ENCODE measurements around the gene NLK. TPM values are rescaled to one million over a fixed set of nuclear protein-coding genes. Genes with fewer than 3 reads are reported as not detected.
A peak's percentile ranks its signal among the peaks of the same experiment; 100 is the strongest.

Gene NLK
- total and polyA plus RNA-seq, 2 of the 13 experiments (the other 11 are each of a cell fraction or from before 2014, with no cell fraction given): 13.4 to 14.6 TPM

GRCh38 chr17:27993161-27993695, 49.2 kb upstream of the NLK start:
- H3K27ac ChIP-seq (ENCODE audit: extremely low read length, insufficient read depth, low read length): no peak overlapping the region
- H3K4me1 ChIP-seq (ENCODE audit: insufficient read depth, low read length): no peaks in the 10 kb centered on the region
- no peak for TF ChIP-seq RARA (CRISPR knock-in tag; IDR thresholded peaks at IDR 0.05)
- peak; percentile 26; the same call in 1 of the 2 replicates for TF ChIP-seq ATF7 (IDR thresholded peaks at IDR 0.05)
- no peak for TF ChIP-seq ATF7 (CRISPR knock-in tag; IDR thresholded peaks at IDR 0.05)
- no peak for TF ChIP-seq ONECUT2 (CRISPR knock-in tag; IDR thresholded peaks at IDR 0.05)
- H3K9me3 ChIP-seq (ENCODE audit: low read length): no peaks in the 10 kb centered on the region
- CTCF ChIA-PET (ENCODE audit: low intra/inter-chr PET ratio, low total read pairs): no interaction called here
- intact Hi-C loops (cut with micrococcal nuclease; ENCODE audit: unreplicated experiment) (no loop called here), in situ Hi-C loops (cut with HindIII; ENCODE audit: extremely low pct_ligation_motif_present, low pct_unique_long_range_greater_than_20kb) (no loop called here)
- no peak overlapping the region for H3K4me3 ChIP-seq (replicated peaks in 1 of 3; ENCODE audit: insufficient read depth in 1 of 3, low read depth in 2 of 3, low read length in 3 of 3)
- no TSS peak for BruUV-seq (replicated peaks)
- H2AFZ ChIP-seq (ENCODE audit: low read length): no peak overlapping the region
- H3K27me3 ChIP-seq (ENCODE audit: control insufficient read depth in 1 of 2, insufficient read depth in 2 of 2, low read length in 2 of 2): no peaks in the 10 kb centered on the region
- H3K4me2 ChIP-seq (ENCODE audit: low read depth, low read length): no peak overlapping the region
- POLR2A ChIA-PET: no interaction called here
- FAIRE-seq (no peak), ATAC-seq (no peak), DNase-seq (ENCODE audit: low spot score) (no peak)
- H3K9ac ChIP-seq (ENCODE audit: insufficient read depth, low read depth, low read length): no peak overlapping the region
- 22% methylated on average over 3 of the region's 3 CpGs for WGBS (ENCODE audit: low lambda C conversion rate)
- no peaks in the 10 kb centered on the region for H4K20me1 ChIP-seq (ENCODE audit: insufficient read depth, low read length)
- H3K36me3 ChIP-seq (replicated peaks in 1 of 2; ENCODE audit: control insufficient read depth in 1 of 2, insufficient read depth in 2 of 2, low read length in 2 of 2): no peaks in the 10 kb centered on the region
- no peaks in the 10 kb centered on the region for H3K79me2 ChIP-seq (ENCODE audit: insufficient read depth, low read length)

- TF ChIP-seq ZNF776 (CRISPR knock-in tag; IDR thresholded peaks at IDR 0.05) (no peak), ESRRA (CRISPR knock-in tag; IDR thresholded peaks at IDR 0.05; ENCODE audit: low read depth) (no peak), ARID2 (CRISPR knock-in tag; IDR thresholded peaks at IDR 0.05; ENCODE audit: borderline replicate concordance) (no peak), TOE1 (CRISPR knock-in tag; IDR thresholded peaks at IDR 0.05) (no peak), HNRNPH1 (optimal IDR thresholded peaks at IDR 0.05; ENCODE audit: low read depth, low read length) (no peak), ZBED4 (CRISPR knock-in tag; IDR thresholded peaks at IDR 0.05; ENCODE audit: borderline replicate concordance) (no peak), TFDP1 (CRISPR knock-in tag; IDR thresholded peaks at IDR 0.05; ENCODE audit: borderline replicate concordance) (no peak)
- H4K20me1 ChIP-seq (ENCODE audit: insufficient read depth, low read length): no peaks in the 10 kb centered on the region
- no peaks in the 10 kb centered on the region for H3K4me1 ChIP-seq (ENCODE audit: insufficient read depth, low read length)
- H3K27me3 ChIP-seq (ENCODE audit: control insufficient read depth in 1 of 2, insufficient read depth in 2 of 2, low read length in 2 of 2): no peaks in the 10 kb centered on the region
- H3K4me2 ChIP-seq (ENCODE audit: low read depth, low read length): no peak overlapping the region
- H2AFZ ChIP-seq (ENCODE audit: low read length): no peak overlapping the region
- POLR2A ChIA-PET: no interaction called here
- H3K79me2 ChIP-seq (ENCODE audit: insufficient read depth, low read length): no peaks in the 10 kb centered on the region
- ATAC-seq (no peak), DNase-seq (ENCODE audit: low spot score) (no peak), FAIRE-seq (no peak)
- H3K9me3 ChIP-seq (ENCODE audit: low read length): no peaks in the 10 kb centered on the region
- WGBS (ENCODE audit: low lambda C conversion rate): 53% methylated on average over 7 of the region's 7 CpGs
- H3K4me3 ChIP-seq (replicated peaks in 1 of 3; ENCODE audit: insufficient read depth in 1 of 3, low read depth in 2 of 3, low read length in 3 of 3): no peak overlapping the region
- H3K36me3 ChIP-seq (replicated peaks in 1 of 2; ENCODE audit: control insufficient read depth in 1 of 2, insufficient read depth in 2 of 2, low read length in 2 of 2): no peaks in the 10 kb centered on the region
- in situ Hi-C loops (cut with HindIII; ENCODE audit: extremely low pct_ligation_motif_present, low pct_unique_long_range_greater_than_20kb): no loop called here
- no peak overlapping the region for H3K9ac ChIP-seq (ENCODE audit: insufficient read depth, low read depth, low read length)
- BruUV-seq (replicated peaks): no TSS peak
- intact Hi-C loops (cut with micrococcal nuclease; ENCODE audit: unreplicated experiment): no loop called here
- CTCF ChIA-PET (ENCODE audit: low intra/inter-chr PET ratio, low total read pairs): no interaction called here
- H3K27ac ChIP-seq (ENCODE audit: extremely low read length, insufficient read depth, low read length): no peak overlapping the region
These were observed 48.7 kb upstream of the NLK start for GRCh38 chr17:27993723-27994310.
